IMR-90 (cell line): ENCODE data around the gene P3R3URF. TPM values are rescaled to one million over a fixed set of nuclear protein-coding genes. Genes with fewer than 3 reads are reported as not detected.

Experiments
- ATAC-seq: fragments of 200-7000 bp; cut with Tn5 transposase; 2 replicates; pipeline ENCODE4 v1.9.1; 2020; ENCODE audit warnings: low read depth, mild to moderate bottlenecking, moderate library complexity
- BruUV-seq: library from RNA; stranded (reverse); fragments of 400-500 nt; replicated peaks from 2 replicates; lab custom pipeline; 2021; lab: Mats Ljungman, UMichigan
- CTCF ChIA-PET: fragments of 300-600 bp; formaldehyde crosslinking; extraction: SDS; loops from one replicate; lab custom pipeline; 2021; ENCODE audit warnings: antibody characterized with exemption; lab: Yijun Ruan, JAX
- POLR2A ChIA-PET: fragments of 300-600 bp; sonication (Branson Sonifier 250); formaldehyde crosslinking; loops from one replicate; lab custom pipeline; 2022; ENCODE audit warnings: antibody characterized with exemption; ENCODE audit not compliant: unreplicated experiment; lab: Charles Lee
- DNase-seq: peaks from one replicate; pipeline ENCODE4 v3.0.0; 2013
- H2AFZ ChIP-seq: replicated peaks from 2 replicates; pipeline ENCODE3; 2013; ENCODE audit warnings: low read length, mild to moderate bottlenecking; ENCODE audit not compliant: poor library complexity
- H2AK5ac ChIP-seq: 2 replicates; pipeline ENCODE4 v1.6.1; 2013; ENCODE audit warnings: low read depth, low read length, inconsistent platforms
- H2AK9ac ChIP-seq: replicated peaks from 2 replicates; pipeline ENCODE3; 2013; ENCODE audit warnings: mild to moderate bottlenecking, low read depth, low read length, moderate library complexity; ENCODE audit not compliant: poor library complexity
- H2BK120ac ChIP-seq: 2 replicates; pipeline ENCODE4 v1.6.1; 2013; ENCODE audit warnings: low read depth, low read length, inconsistent platforms
- H2BK15ac ChIP-seq: 3 replicates; pipeline ENCODE4 v1.6.1; 2013; ENCODE audit warnings: low read depth, low read length, inconsistent platforms
- H2BK20ac ChIP-seq: 2 replicates; pipeline ENCODE4 v1.6.1; 2013; ENCODE audit warnings: low read depth, mild to moderate bottlenecking, inconsistent platforms, low read length, moderate library complexity
- H2BK5ac ChIP-seq: 2 replicates; pipeline ENCODE4 v1.6.1; 2013; ENCODE audit warnings: mild to moderate bottlenecking, low read depth, low read length, inconsistent platforms; ENCODE audit not compliant: poor library complexity, severe bottlenecking
- H3K14ac ChIP-seq: replicated peaks from 2 replicates; pipeline ENCODE4 v1.6.1; 2013; ENCODE audit warnings: low read depth, low read length, inconsistent platforms
- H3K18ac ChIP-seq: 2 replicates; pipeline ENCODE4 v1.6.1; 2013; ENCODE audit warnings: low read depth, low read length, control low read depth
- H3K23ac ChIP-seq: 2 replicates; pipeline ENCODE4 v1.6.1; 2013; ENCODE audit warnings: low read depth, low read length, inconsistent platforms
- H3K27ac ChIP-seq: 2 replicates; pipeline ENCODE4 v1.5.1; 2013; ENCODE audit warnings: mild to moderate bottlenecking, control low read depth, low read length; ENCODE audit not compliant: insufficient read depth
- H3K27me3 ChIP-seq: 2 replicates; pipeline ENCODE4 v1.6.1; 2013; ENCODE audit warnings: low read length; ENCODE audit not compliant: control insufficient read depth, insufficient read depth
- H3K36me3 ChIP-seq: 2 replicates; pipeline ENCODE4 v1.6.1; 2013; ENCODE audit warnings: low read length, mixed read lengths; ENCODE audit not compliant: control insufficient read depth, insufficient read depth
- H3K4ac ChIP-seq: 2 replicates; pipeline ENCODE4 v1.6.1; 2013; ENCODE audit warnings: low read depth, low read length, inconsistent platforms
- H3K4me1 ChIP-seq: 2 replicates; pipeline ENCODE4 v1.6.1; 2013; ENCODE audit warnings: low read length, mixed read lengths; ENCODE audit not compliant: control insufficient read depth, insufficient read depth
- H3K4me2 ChIP-seq: 2 replicates; pipeline ENCODE4 v1.6.1; 2013; ENCODE audit warnings: low read depth, mild to moderate bottlenecking, control low read depth, low read length, moderate library complexity
- H3K4me3 ChIP-seq: 2 replicates; pipeline ENCODE4 v1.5.1; 2013; ENCODE audit warnings: low read depth, mild to moderate bottlenecking, control low read depth, low read length, moderate library complexity; ENCODE audit not compliant: insufficient read depth
- H3K56ac ChIP-seq: 2 replicates; pipeline ENCODE4 v1.6.1; 2013; ENCODE audit warnings: low read length, inconsistent platforms; ENCODE audit not compliant: insufficient read depth; ENCODE audit errors: extremely low read depth
- H3K79me1 ChIP-seq, 2 experiments: 2 replicates each; pipeline ENCODE4 v1.6.1; 2013; ENCODE audit warnings: low read length in 2 of 2, inconsistent platforms in 1 of 2, low read depth in 1 of 2
- H3K9ac ChIP-seq: 2 replicates; pipeline ENCODE4 v1.6.1; 2013; ENCODE audit warnings: low read depth, low read length, control low read depth
- H3K9me1 ChIP-seq: 2 replicates; pipeline ENCODE4 v1.6.1; 2013; ENCODE audit warnings: low read length, inconsistent platforms; ENCODE audit not compliant: insufficient read depth
- H3K9me3 ChIP-seq: 2 replicates; pipeline ENCODE4 v1.6.1; 2013; ENCODE audit warnings: low read length; ENCODE audit not compliant: control insufficient read depth, insufficient read depth
- H4K20me1 ChIP-seq: 2 replicates; pipeline ENCODE4 v1.6.1; 2013; ENCODE audit warnings: low read length, inconsistent platforms; ENCODE audit not compliant: insufficient read depth
- H4K5ac ChIP-seq: 2 replicates; pipeline ENCODE4 v1.6.1; 2013; ENCODE audit warnings: mild to moderate bottlenecking, low read depth, low read length, control low read depth
- H4K8ac ChIP-seq, 2 experiments: 2 replicates each; pipeline ENCODE4 v1.6.1; 2013; ENCODE audit warnings: low read depth in 2 of 2, low read length in 2 of 2, control low read depth in 1 of 2, inconsistent platforms in 1 of 2
- H4K91ac ChIP-seq: 2 replicates; pipeline ENCODE4 v1.6.1; 2013; ENCODE audit warnings: low read depth, low read length, inconsistent platforms; ENCODE audit not compliant: insufficient read depth
- ELK1 ChIP-seq: fragments of 150-350 bp; IDR thresholded peaks from 2 replicates; pipeline ENCODE4 v1.6.1; 2016; ENCODE audit warnings: low read depth, mild to moderate bottlenecking, low read length, moderate library complexity, borderline replicate concordance
- MAFK ChIP-seq: IDR thresholded peaks from 2 replicates; pipeline ENCODE4 v1.6.1; 2012; ENCODE audit warnings: low read depth, low read length, improper control_type of control experiment
- whole genome bisulfite sequencing, 2 experiments: methylation state at CpG; one replicate each; pipeline versions ENCODE4 v1.1.5 to v1.1.7; 2013; ENCODE audit warnings: missing lambda C conversion rate in 2 of 2; ENCODE audit not compliant: insufficient read length in 1 of 2; ENCODE audit errors: extremely low coverage in 2 of 2; 5-methylcytosine and 5-hydroxymethylcytosine counted together
- dilution Hi-C: fragments of 300-500 bp; cut with HindIII; formaldehyde crosslinking; loops from one replicate; pipeline ENCODE4 v1.14.3; 2018; ENCODE audit warnings: low sequenced_read_pairs; ENCODE audit not compliant: unreplicated experiment
- in situ Hi-C: fragments of 300-500 bp; cut with MboI; formaldehyde crosslinking; loops from 3 replicates; pipeline ENCODE4 v1.14.3; 2019; ENCODE audit warnings: low sequenced_read_pairs, inconsistent platforms, mixed read lengths
- intact Hi-C: fragments of 100-400 bp; cut with micrococcal nuclease; formaldehyde crosslinking; loops from 2 replicates; pipeline ENCODE4 v1.10.0; 2022
- polyA plus RNA-seq, 3 experiments: library from polyadenylated mRNA; depleted of rRNA; stranded (reverse); fragments of >200 nt; gene quantifications; 2 replicates each; pipeline ENCODE4 v1.2.3, GENCODE V29; 2012; ENCODE audit warnings: low replicate concordance in 1 of 3
- total RNA-seq: library from RNA; depleted of rRNA; stranded (reverse); fragments of >200 nt; gene quantifications from 2 replicates; pipeline ENCODE4 v1.2.3, GENCODE V29; 2012

P3R3URF gene
- total and polyA plus RNA-seq, 2 of the 4 experiments (the other 2 are of a cell fraction), result not detected

GRCh38 chr1:46169811-46170454, 6.4 kb downstream of the P3R3URF start:
- dilution Hi-C loops, result no loop called here
- Histone ChIP-seq H2BK120ac (no peak overlapping the region), H3K14ac (no peak overlapping the region), H3K27me3 (peaks cover 32% of the 10 kb centered on the region), H3K9me1 (peaks cover 5% of the 10 kb centered on the region), H2BK15ac (no peak overlapping the region), H3K79me1 (no peaks in the 10 kb centered on the region), H4K20me1 (no peaks in the 10 kb centered on the region), H3K9ac (no peak overlapping the region), H2AK5ac (no peak overlapping the region), H3K23ac (no peak overlapping the region), H3K4ac (no peak overlapping the region), H2BK5ac (no peak overlapping the region), H3K36me3 (no peaks in the 10 kb centered on the region), H3K56ac (no peak overlapping the region), H4K8ac (no peak overlapping the region), H4K5ac (no peak overlapping the region), H4K91ac (no peak overlapping the region), H2AFZ (no peak overlapping the region), H3K27ac (no peak overlapping the region), H2AK9ac (no peak overlapping the region), H3K9me3 (no peaks in the 10 kb centered on the region), H3K4me2 (no peak overlapping the region), H3K4me1 (peaks cover 5% of the 10 kb centered on the region), H3K18ac (no peak overlapping the region), H3K4me3 (no peak overlapping the region), H2BK20ac (no peak overlapping the region)
- DNase-seq (no peak), ATAC-seq (no peak)
- TF ChIP-seq ELK1 (no peak), MAFK (0 out of 2 replicates have a peak, but pooled peaks have one; percentile 37)
- in situ Hi-C loops, result no loop called here
- no CpG with 5 or more reads among the region's 3 CpGs for WGBS, 2 experiments
- CTCF ChIA-PET, result interaction anchor here (0.6 kb wide), 2 partner anchors 12 to 75 kb away, joined by 3 read pairs; no protein-coding TSS in a partner anchor
- intact Hi-C loops, result no loop called here
- no TSS peak for BruUV-seq
- POLR2A ChIA-PET, result no interaction called here
